ENCODE measurements around the gene FBLL1. TPM values are rescaled to one million over a fixed set of nuclear protein-coding genes. Genes with fewer than 3 reads are reported as not detected.

The FBLL1 gene
- total and polyA plus RNA-seq, 2 of the 8 experiments (the other 6 are each of a cell fraction or from before 2014, with no cell fraction given) = 8.3 to 30.9 TPM

DNA sequence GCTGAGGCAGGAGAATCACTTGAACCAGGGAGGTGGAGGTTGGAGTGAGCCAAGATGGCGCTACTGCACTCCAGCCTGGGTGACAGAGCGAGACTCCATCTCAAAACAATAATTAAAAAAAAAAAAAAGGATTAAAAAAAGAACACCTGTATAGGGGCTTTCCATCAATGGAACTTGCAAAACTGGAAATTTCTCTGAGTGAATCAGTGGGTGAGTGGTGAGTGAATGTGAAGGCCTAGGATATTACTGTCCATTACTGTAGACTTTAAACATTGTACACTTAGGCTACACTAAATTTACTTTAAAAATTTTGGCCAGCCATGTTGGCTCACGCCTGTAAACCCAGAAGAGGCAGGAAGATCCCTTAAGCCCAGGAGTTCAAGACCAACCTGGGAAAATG lies 48.5 kb upstream of the FBLL1 start:
- Histone ChIP-seq H3K9me3 (ENCODE audit: insufficient read depth in 2 of 2, low read depth in 1 of 2, low read length in 1 of 2) (no peaks in the 10 kb centered on the region), H2AFZ (ENCODE audit: low read length) (no peak overlapping the region)
- no peak for FAIRE-seq
- TF ChIP-seq TAF7 (optimal IDR thresholded peaks at IDR 0.05; ENCODE audit: borderline replicate concordance, low read depth, low read length) (no peak), KDM5A (IDR thresholded peaks at IDR 0.05; ENCODE audit: low read length) (no peak), BRCA1 (IDR thresholded peaks at IDR 0.05; ENCODE audit: low read depth, low read length) (no peak), SRF (IDR thresholded peaks at IDR 0.05; ENCODE audit: low read depth, low read length) (no peak), TCF12 (IDR thresholded peaks at IDR 0.05; ENCODE audit: low read depth, low read length) (no peak), JUN (IDR thresholded peaks at IDR 0.05; ENCODE audit: low read depth, low read length) (no peak), SUZ12 (IDR thresholded peaks at IDR 0.05; ENCODE audit: low read length) (no peak), POLR2A (IDR thresholded peaks at IDR 0.05; ENCODE audit: control extremely low read depth in 1 of 2, low read depth in 2 of 2, low read length in 2 of 2) (no peak), GTF2F1 (IDR thresholded peaks at IDR 0.05; ENCODE audit: borderline replicate concordance, low read depth, low read length) (no peak), EP300 (IDR thresholded peaks at IDR 0.05; ENCODE audit: borderline replicate concordance in 1 of 2, low read depth in 2 of 2, low read length in 2 of 2) (no peak), SAP30 (IDR thresholded peaks at IDR 0.05; ENCODE audit: insufficient read depth, insufficient replicate concordance, low read length) (no peak), TBP (IDR thresholded peaks at IDR 0.05; ENCODE audit: low read depth, low read length) (no peak), RFX5 (IDR thresholded peaks at IDR 0.05; ENCODE audit: borderline replicate concordance, low read depth, low read length) (no peak), JUND (IDR thresholded peaks at IDR 0.05; ENCODE audit: low read length) (no peak)
- TF ChIP-seq, protein P1, sequence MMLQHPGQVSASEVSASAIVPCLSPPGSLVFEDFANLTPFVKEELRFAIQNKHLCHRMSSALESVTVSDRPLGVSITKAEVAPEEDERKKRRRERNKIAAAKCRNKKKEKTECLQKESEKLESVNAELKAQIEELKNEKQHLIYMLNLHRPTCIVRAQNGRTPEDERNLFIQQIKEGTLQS (IDR thresholded peaks at IDR 0.05; ENCODE audit: insufficient read depth, low read depth, low read length) = no peak

More for the DNA sequence above, 48.5 kb upstream of the FBLL1 start:
- no peak overlapping the region for H3K4me2 ChIP-seq (ENCODE audit: insufficient read depth in 1 of 2, low read depth in 2 of 2, low read length in 2 of 2)
- no peaks in the 10 kb centered on the region for H3K4me1 ChIP-seq (replicated peaks in 1 of 4; ENCODE audit: control insufficient read depth in 3 of 4, insufficient read depth in 4 of 4, low read length in 3 of 4)
- no peak overlapping the region for H2BK120ac ChIP-seq (replicated peaks; ENCODE audit: low read depth, low read length)
- no peak overlapping the region for H3K9ac ChIP-seq (replicated peaks in 1 of 4; ENCODE audit: extremely low read depth in 1 of 4, low read depth in 3 of 4, low read length in 3 of 4)
- no peak overlapping the region for H3K14ac ChIP-seq (ENCODE audit: insufficient read length)
- H2BK20ac ChIP-seq (ENCODE audit: low read length) = no peak overlapping the region
- H3K79me2 ChIP-seq (ENCODE audit: control insufficient read depth in 1 of 2, insufficient read depth in 2 of 2, low read length in 2 of 2) = no peaks in the 10 kb centered on the region
- no peak overlapping the region for H3K4me3 ChIP-seq (ENCODE audit: extremely low read depth in 1 of 4, insufficient read depth in 2 of 4, low read depth in 3 of 4, low read length in 4 of 4)
- ChIA-PET POLR2A (ENCODE audit: partially characterized antibody) (no interaction called here), CTCF (ENCODE audit: partially characterized antibody) (interaction anchor here (1.0 kb wide), 1 partner anchor 204 kb away, joined by 3 read pairs; no protein-coding TSS in a partner anchor)
- no peak overlapping the region for H3K18ac ChIP-seq (ENCODE audit: extremely low read depth, low read length)
- H4K8ac ChIP-seq (ENCODE audit: extremely low read depth, insufficient read depth, low read length) = no peak overlapping the region
- no peak overlapping the region for H2BK12ac ChIP-seq (ENCODE audit: low read depth, low read length)
- no peak overlapping the region for H4K5ac ChIP-seq (ENCODE audit: insufficient read length, low read depth, low read length)
- no peaks in the 10 kb centered on the region for H3K27me3 ChIP-seq (replicated peaks in 1 of 4; ENCODE audit: control insufficient read depth in 3 of 4, extremely low read depth in 1 of 4, insufficient read depth in 3 of 4, low read length in 3 of 4)
- no peak overlapping the region for H4K91ac ChIP-seq (replicated peaks; ENCODE audit: insufficient read length, low read length)
- H2BK5ac ChIP-seq (ENCODE audit: low read depth, low read length) = no peak overlapping the region
- no peak overlapping the region for H3K23ac ChIP-seq (ENCODE audit: insufficient read length)
- no peak overlapping the region for H3K56ac ChIP-seq (replicated peaks; ENCODE audit: insufficient read length, low read depth, low read length)
- H2BK15ac ChIP-seq (ENCODE audit: low read length) = no peak overlapping the region
- no peaks in the 10 kb centered on the region for H3K79me1 ChIP-seq (ENCODE audit: low read depth, low read length)
- H4K20me1 ChIP-seq (replicated peaks in 1 of 2; ENCODE audit: control insufficient read depth in 1 of 2, insufficient read depth in 2 of 2, low read length in 2 of 2) = no peaks in the 10 kb centered on the region
- DNase-seq (ENCODE audit: low read depth in 1 of 2, low spot score in 2 of 2) = no peak
- H2AK5ac ChIP-seq (ENCODE audit: low read depth, low read length) = no peak overlapping the region
- no peak overlapping the region for H3K4ac ChIP-seq (replicated peaks; ENCODE audit: insufficient read length, low read depth, low read length)
- no peak overlapping the region for H3K27ac ChIP-seq (ENCODE audit: low read depth, low read length)
- H3K23me2 ChIP-seq (ENCODE audit: low read depth, low read length) = no peaks in the 10 kb centered on the region
- no peaks in the 10 kb centered on the region for H3K36me3 ChIP-seq (ENCODE audit: control insufficient read depth in 2 of 4, insufficient read depth in 4 of 4, low read length in 3 of 4)
- 89% methylated on average over 3 of the region's 3 CpGs; no CpG with 5 or more reads in 1 of the 2 experiments for WGBS, 2 experiments (ENCODE audit: extremely low coverage in 1 of 2, insufficient coverage in 1 of 2, insufficient read length in 1 of 2, insufficient replicate concordance in 2 of 2, low coverage in 1 of 2, low lambda C conversion rate in 2 of 2, missing lambda C conversion rate in 1 of 2)
